Upper lobe of left lung (tissue), 6 donors: ENCODE results near the gene KMO. TPM values are rescaled to one million over a fixed set of nuclear protein-coding genes. Genes with fewer than 3 reads are reported as not detected.

ENCODE experiments used
- ATAC-seq, 2 donors: fragments of 200-7000 bp; cut with Tn5 transposase; one replicate each; pipeline ENCODE4 v1.9.1; 2022; ENCODE audit warnings: mild to moderate bottlenecking in 2 of 2, moderate library complexity in 2 of 2; ENCODE audit not compliant: low FRiP score in 2 of 2
- DNase-seq, 2 donors: peaks; one replicate each; pipeline ENCODE4 v3.0.0-alpha.2; 2019 to 2020
- H3K27ac ChIP-seq, 4 donors: fragments of 200-600 bp; sonication (generic); one replicate each; pipeline ENCODE4 v1.5.1; 2016 to 2019
- H3K27me3 ChIP-seq, 4 donors: fragments of 200-600 bp; sonication (generic); one replicate each; pipeline ENCODE4 v1.5.1; 2017 to 2019
- H3K36me3 ChIP-seq, 4 donors: fragments of 200-600 bp; sonication (generic); one replicate each; pipeline ENCODE4 v1.5.1; 2016 to 2019
- H3K4me1 ChIP-seq, 4 donors: fragments of 200-600 bp; sonication (generic); one replicate each; pipeline ENCODE4 v1.5.1; 2018 to 2019
- H3K4me3 ChIP-seq, 4 donors: fragments of 200-600 bp; sonication (generic); one replicate each; pipeline ENCODE4 v1.5.1; 2017 to 2019; ENCODE audit warnings: mild to moderate bottlenecking in 2 of 4, moderate library complexity in 1 of 4
- H3K9me3 ChIP-seq, 4 donors: fragments of 200-600 bp; sonication (generic); one replicate each; pipeline ENCODE4 v1.5.1; 2018 to 2019
- CTCF ChIP-seq, 6 experiments: fragments of 450-650 bp in 4 of 6; fragments of 200-600 bp in 2 of 6; sonication (generic) in 2 of 6; IDR thresholded peaks; one replicate each; pipeline ENCODE4 v1.5.1; 2016 to 2019; ENCODE audit warnings: antibody characterized with exemption in 6 of 6
- EP300 ChIP-seq, 4 donors: sonication (generic); formaldehyde crosslinking; IDR thresholded peaks; one replicate each; pipeline ENCODE4 v1.5.1; 2017; ENCODE audit warnings: antibody characterized with exemption in 4 of 4, control low read depth in 2 of 4
- POLR2A ChIP-seq, 4 donors: fragments of 450-650 bp; IDR thresholded peaks; one replicate each; pipeline ENCODE4 v1.5.1; 2016 to 2017; ENCODE audit warnings: antibody characterized with exemption in 4 of 4, mild to moderate bottlenecking in 2 of 4
- POLR2AphosphoS5 ChIP-seq, 2 donors: sonication (generic); formaldehyde crosslinking; IDR thresholded peaks; one replicate each; pipeline ENCODE4 v1.5.1; 2017; ENCODE audit warnings: antibody characterized with exemption in 2 of 2
- WGBS, 2 donors: methylation state at CpG; one replicate each; pipeline ENCODE4 v1.1.5; 2017 to 2018; 5-methylcytosine and 5-hydroxymethylcytosine counted together
- total RNA-seq, 6 donors: library from RNA; depleted of rRNA in 4 of 6; stranded (reverse); fragments of >200 nt in 4 of 6; gene quantifications; one replicate each; pipeline versions ENCODE4 v1.1.0 to v1.2.1, GENCODE V29; 2016 to 2021
- donor health status: DM: no; HTN: no; CAD: no; lungs with moderate emphysema.
- donor health status: DM: no; HTN: yes; CAD: no; lungs with severe emphysema.

The KMO gene
- total RNA-seq, 6 donors from 2014 or later, result 5.5 to 19.9 (median 9.7) TPM

- Histone ChIP-seq H3K9me3 (no peaks in the 10 kb centered on the region), H3K4me3 (no peak overlapping the region), H3K36me3 (no peaks in the 10 kb centered on the region), H3K27ac (no peak overlapping the region), H3K4me1 (peaks cover 13 to 21% (median 19%) of the 10 kb centered on the region in 4 donors), H3K27me3 (no peaks in the 10 kb centered on the region)
- DNase-seq, result no peak
- 91 to 94% methylated on average over 4 of the region's 4 CpGs for WGBS, 2 donors
- no peak for ATAC-seq
- TF ChIP-seq POLR2A (IDR thresholded peaks at IDR 0.05) (no peak), CTCF (IDR thresholded peaks at IDR 0.05) (no peak), EP300 (IDR thresholded peaks at IDR 0.05) (no peak), POLR2AphosphoS5 (IDR thresholded peaks at IDR 0.05) (no peak)
These were observed 82.0 kb downstream of the KMO start for GRCh38 chr1:241614144-241614543.

DNA sequence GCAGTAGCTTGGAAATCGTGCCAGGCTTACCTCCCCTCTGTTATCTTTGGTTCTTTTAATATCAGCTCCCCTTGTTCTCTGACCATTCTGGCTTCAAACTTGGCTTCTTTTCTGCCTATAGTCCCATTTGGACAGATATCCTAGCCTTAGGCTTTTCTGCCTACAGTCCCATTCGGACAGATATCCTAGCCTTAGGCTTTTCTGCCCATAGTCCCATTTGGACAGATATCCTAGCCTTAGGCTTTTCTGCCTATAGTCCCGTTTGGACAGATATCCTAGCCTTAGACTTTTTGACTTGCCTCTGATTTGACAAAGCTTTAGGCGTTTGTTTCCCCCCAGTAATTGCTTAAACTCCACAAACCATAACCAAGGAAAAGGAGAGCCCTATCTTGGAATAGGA is 82.4 kb downstream of the KMO start:
- H3K36me3 ChIP-seq, result no peaks in the 10 kb centered on the region
- H3K9me3 ChIP-seq, result no peaks in the 10 kb centered on the region
- no peaks in the 10 kb centered on the region for H3K27me3 ChIP-seq
- DNase-seq (no peak), ATAC-seq (no peak)
- no peak for TF ChIP-seq POLR2AphosphoS5 (IDR thresholded peaks at IDR 0.05)
- no peak for TF ChIP-seq EP300 (IDR thresholded peaks at IDR 0.05)
- no peak for TF ChIP-seq POLR2A (IDR thresholded peaks at IDR 0.05)
- TF ChIP-seq CTCF (IDR thresholded peaks at IDR 0.05), result no peak
- H3K27ac ChIP-seq, result no peak overlapping the region
- WGBS, 2 donors, result 78% methylated on average over 4 of the region's 4 CpGs
- no peak overlapping the region for H3K4me3 ChIP-seq
- peaks cover 13 to 21% (median 19%) of the 10 kb centered on the region in 4 donors for H3K4me1 ChIP-seq

- Histone ChIP-seq H3K4me3 (no peak overlapping the region), H3K9me3 (no peaks in the 10 kb centered on the region), H3K36me3 (no peaks in the 10 kb centered on the region), H3K27ac (no peak overlapping the region), H3K4me1 (peaks cover 6 to 14% (median 13%) of the 10 kb centered on the region in 4 donors), H3K27me3 (no peaks in the 10 kb centered on the region)
- WGBS, 2 donors, result 85 to 90% methylated on average over 8 of the region's 8 CpGs
- TF ChIP-seq EP300 (IDR thresholded peaks at IDR 0.05) (no peak), CTCF (IDR thresholded peaks at IDR 0.05) (no peak), POLR2AphosphoS5 (IDR thresholded peaks at IDR 0.05) (no peak), POLR2A (IDR thresholded peaks at IDR 0.05) (no peak)
- DNase-seq, result no peak
- ATAC-seq, result no peak
These were observed 83.1 kb downstream of the KMO start for GRCh38 chr1:241615043-241615974.

GRCh38 chr1:241617426-241617825 is 85.2 kb downstream of the KMO start:
- Histone ChIP-seq H3K27me3 (no peaks in the 10 kb centered on the region), H3K36me3 (no peaks in the 10 kb centered on the region), H3K27ac (no peak overlapping the region), H3K4me1 (no peaks in the 10 kb centered on the region), H3K4me3 (no peak overlapping the region), H3K9me3 (no peaks in the 10 kb centered on the region)
- no peak for DNase-seq
- ATAC-seq, result no peak
- TF ChIP-seq POLR2A (IDR thresholded peaks at IDR 0.05) (no peak), POLR2AphosphoS5 (IDR thresholded peaks at IDR 0.05) (no peak), CTCF (IDR thresholded peaks at IDR 0.05) (no peak), EP300 (IDR thresholded peaks at IDR 0.05) (no peak)
- WGBS, 2 donors, result 91 to 94% methylated on average over 7 of the region's 7 CpGs
